D721Med (cell line): ENCODE data around the gene AGER.

Experiments
- DNase-seq: peaks from one replicate; pipeline ENCODE4 v3.0.0; 2011; ENCODE audit warnings: low spot score; ENCODE audit not compliant: insufficient read length
- FAIRE-seq: peaks from 2 replicates; lab custom pipeline; 2011; peaks lifted over from hg19 to GRCh38; lab: Jason Lieb, UNC
- CTCF ChIP-seq: IDR thresholded peaks from 2 replicates; pipeline ENCODE4 v1.5.1; 2012; ENCODE audit warnings: mild to moderate bottlenecking, control low read depth; ENCODE audit not compliant: insufficient read depth; ENCODE audit errors: missing control alignments

AGER gene

GRCh38 chr6:32152769-32153563 lies 31.1 kb downstream of the AGER start:
- DNase-seq (no peak), FAIRE-seq (no peak)
- no peak for TF ChIP-seq CTCF

- no peak for FAIRE-seq
- no peak for TF ChIP-seq CTCF
- DNase-seq: no peak
Measured at GRCh38 chr6:32151863-32152768, 31.9 kb downstream of the AGER start, which contains the start of gene PRRT1. PRRT1 (minus strand) TSS chr6:32151939; CDS start chr6:32151827, 112 bp downstream.

- DNase-seq (no peak), FAIRE-seq (no peak)
- no peak for TF ChIP-seq CTCF
Measured at GRCh38 chr6:32151181-32151862, 32.7 kb downstream of the AGER start.

- FAIRE-seq: no peak
- DNase-seq: no peak
- no peak for TF ChIP-seq CTCF
Measured at GRCh38 chr6:32149932-32150870, 33.9 kb downstream of the AGER start.

GRCh38 chr6:32149092-32149755 lies 34.8 kb downstream of the AGER start:
- DNase-seq (no peak), FAIRE-seq (no peak)
- TF ChIP-seq CTCF: no peak
